HG03039 (cell line): ENCODE results near the gene THAP7.

Source experiments
- ATAC-seq: cut with Tn5 transposase; IDR thresholded peaks from one replicate; pipeline ENCODE4 v1.9.1; 2021; ENCODE audit warnings: mild to moderate bottlenecking, moderate library complexity; ENCODE audit not compliant: unreplicated experiment

THAP7 gene

DNA sequence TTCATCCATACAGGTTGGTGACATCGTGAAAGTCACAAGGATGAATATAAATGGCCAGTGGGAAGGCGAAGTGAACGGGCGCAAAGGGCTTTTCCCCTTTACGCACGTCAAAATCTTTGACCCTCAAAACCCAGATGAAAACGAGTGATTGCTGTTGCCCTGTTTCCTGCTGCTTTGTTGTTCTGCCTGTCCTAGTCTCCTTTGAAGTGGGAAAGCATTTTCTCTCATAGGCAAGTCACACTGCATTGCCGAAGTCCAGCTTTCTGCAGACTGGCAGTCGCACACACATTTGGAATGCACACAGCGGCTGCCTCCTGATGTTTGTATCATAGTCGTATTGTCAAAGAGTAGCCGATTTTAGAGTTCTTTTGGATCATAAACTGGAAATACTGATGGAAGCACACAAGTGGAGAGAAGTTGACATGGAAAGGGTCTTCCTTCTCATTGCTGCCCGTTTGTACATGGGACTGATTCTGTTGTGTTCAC, 52.2 kb downstream of the THAP7 start:
- ATAC-seq = no peak
